Small intestine (tissue), 7 donors: Measurements from ENCODE around the gene HSPA12A. TPM values are rescaled to one million over a fixed set of nuclear protein-coding genes. Genes with fewer than 3 reads are reported as not detected.

ENCODE experiments used
- DNase-seq, 2 donors: peaks; one replicate each; pipeline versions ENCODE4 v3.0.0 to v3.0.0-alpha.2; 2013
- FAIRE-seq: peaks from 2 replicates; lab custom pipeline; 2012; peaks lifted over from hg19 to GRCh38; lab: Jason Lieb, UNC
- H3K27ac ChIP-seq, 3 donors: one replicate each; pipeline ENCODE4 v1.5.1; 2013; ENCODE audit warnings: low read length in 2 of 3, mild to moderate bottlenecking in 2 of 3, control low read depth in 1 of 3, inconsistent platforms in 1 of 3, low read depth in 1 of 3, moderate library complexity in 1 of 3
- H3K27me3 ChIP-seq, 3 donors: one replicate each; pipeline ENCODE4 v1.6.1; 2013; ENCODE audit warnings: low read length in 3 of 3, inconsistent platforms in 1 of 3; ENCODE audit not compliant: control insufficient read depth in 3 of 3, insufficient read depth in 3 of 3
- H3K36me3 ChIP-seq, 3 donors: one replicate each; pipeline ENCODE4 v1.6.1; 2013; ENCODE audit warnings: low read length in 3 of 3, inconsistent platforms in 1 of 3, low read depth in 1 of 3, mild to moderate bottlenecking in 1 of 3, moderate library complexity in 1 of 3; ENCODE audit not compliant: control insufficient read depth in 3 of 3, insufficient read depth in 2 of 3
- H3K4me1 ChIP-seq, 3 donors: one replicate each; pipeline ENCODE4 v1.6.1; 2013; ENCODE audit warnings: low read length in 2 of 3, inconsistent platforms in 1 of 3, low read depth in 1 of 3, mild to moderate bottlenecking in 1 of 3, moderate library complexity in 1 of 3; ENCODE audit not compliant: control insufficient read depth in 3 of 3, insufficient read depth in 2 of 3
- H3K4me3 ChIP-seq, 3 donors: one replicate each; pipeline ENCODE4 v1.5.1; 2013; ENCODE audit warnings: low read length in 3 of 3, control low read depth in 1 of 3, inconsistent platforms in 1 of 3, low read depth in 1 of 3, mild to moderate bottlenecking in 1 of 3, moderate library complexity in 1 of 3
- H3K9me3 ChIP-seq, 2 donors: one replicate each; pipeline ENCODE4 v1.6.1; 2013; ENCODE audit warnings: low read depth in 1 of 2, low read length in 1 of 2; ENCODE audit not compliant: control insufficient read depth in 2 of 2, insufficient read depth in 1 of 2
- WGBS, 3 donors: extraction: QIAGEN DNeasy Blood & Tissue Kit; methylation state at CpG; one replicate each; pipeline ENCODE4 v1.1.7; 2013; 5-methylcytosine and 5-hydroxymethylcytosine counted together
- polyA plus RNA-seq, 4 donors: library from polyadenylated mRNA; stranded (reverse) in 3 of 4; unstranded in 1 of 4; fragments of 200-250 nt in 3 of 4; fragments of 120-200 nt in 1 of 4; gene quantifications; one replicate each; pipeline versions ENCODE4 v1.2.1 to v1.2.3, GENCODE V29; 2013
- donor health status: healthy with polysubstance abuse.
- donor health status: control.
- donor health status: control.
- donor health status: Bipolar disorder and iron deficiency.
- donor health status: healthy.

Gene HSPA12A
- polyA plus RNA-seq, 4 donors: 0.54 to 8.8 (median 2.2) TPM

DNA sequence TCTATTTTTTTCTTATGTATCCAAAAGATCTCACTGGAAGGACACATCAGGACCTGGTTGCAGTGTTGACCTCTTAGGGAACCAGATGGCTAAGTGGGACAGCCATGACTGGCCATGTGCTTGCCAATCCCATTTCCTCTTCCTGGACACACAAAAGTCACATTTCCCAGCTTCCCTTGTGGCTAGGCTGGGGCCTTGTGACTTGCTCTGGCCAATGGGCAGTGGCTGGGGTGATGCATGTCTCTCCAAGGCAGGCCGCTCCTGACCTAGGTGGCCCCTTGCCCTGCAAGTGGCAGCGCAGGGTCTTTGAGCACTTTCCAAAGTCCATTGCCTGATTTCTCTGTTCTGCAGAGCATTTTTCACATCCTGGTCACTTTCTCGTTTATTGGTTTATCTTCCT is 41.7 kb upstream of the HSPA12A start:
- 82 to 91% (median 83%) methylated on average over 3 of the region's 3 CpGs for WGBS, 3 donors
- H3K27ac ChIP-seq: no peak overlapping the region
- H3K9me3 ChIP-seq: no peaks in the 10 kb centered on the region
- no peak overlapping the region for H3K4me3 ChIP-seq
- DNase-seq: no peak
- H3K36me3 ChIP-seq: no peaks in the 10 kb centered on the region
- H3K4me1 ChIP-seq: peaks cover 0 to 4% (median 0%) of the 10 kb centered on the region in 3 donors
- FAIRE-seq: no peak
- peaks cover 0 to 7% (median 0%) of the 10 kb centered on the region in 3 donors for H3K27me3 ChIP-seq

DNA sequence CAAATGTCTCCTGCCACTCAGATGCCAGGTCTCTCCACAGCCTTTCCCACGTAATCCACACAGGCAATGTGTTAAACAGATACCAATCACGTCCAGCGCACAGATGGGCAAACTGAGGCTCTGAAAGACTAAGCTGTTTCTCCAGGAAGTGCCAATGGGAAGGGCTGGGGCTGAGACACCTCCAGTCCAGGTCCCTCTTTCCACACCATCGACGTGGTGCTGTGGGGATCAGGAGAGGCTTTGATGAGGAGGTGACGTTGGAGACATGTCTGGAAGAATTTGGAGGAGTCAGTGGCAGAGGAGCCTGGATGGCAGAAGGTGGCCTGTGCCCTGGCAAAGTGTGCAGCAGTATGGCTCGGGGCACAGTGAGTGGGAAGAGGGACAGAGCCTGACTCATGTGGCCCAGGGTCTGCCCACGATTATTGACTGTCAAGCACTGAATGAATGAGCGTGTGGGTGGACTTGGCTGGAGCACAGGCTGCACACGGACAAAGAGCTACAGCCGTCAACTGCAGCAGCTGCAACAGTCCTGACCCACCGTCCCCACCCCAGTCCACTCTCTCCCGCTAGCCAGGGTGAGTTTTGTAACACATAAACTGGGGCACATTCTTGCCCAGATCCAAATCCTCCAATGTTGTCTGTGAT is 40.8 kb upstream of the HSPA12A start:
- Histone ChIP-seq H3K27me3 (peaks cover 0 to 7% (median 0%) of the 10 kb centered on the region in 3 donors), H3K4me3 (no peak overlapping the region), H3K27ac (no peak overlapping the region), H3K9me3 (no peaks in the 10 kb centered on the region), H3K36me3 (no peaks in the 10 kb centered on the region), H3K4me1 (peaks cover 0 to 4% (median 0%) of the 10 kb centered on the region in 3 donors)
- WGBS, 3 donors: 69 to 70% (median 70%) methylated on average over 13 of the region's 13 CpGs
- FAIRE-seq: no peak
- DNase-seq: no peak

DNA sequence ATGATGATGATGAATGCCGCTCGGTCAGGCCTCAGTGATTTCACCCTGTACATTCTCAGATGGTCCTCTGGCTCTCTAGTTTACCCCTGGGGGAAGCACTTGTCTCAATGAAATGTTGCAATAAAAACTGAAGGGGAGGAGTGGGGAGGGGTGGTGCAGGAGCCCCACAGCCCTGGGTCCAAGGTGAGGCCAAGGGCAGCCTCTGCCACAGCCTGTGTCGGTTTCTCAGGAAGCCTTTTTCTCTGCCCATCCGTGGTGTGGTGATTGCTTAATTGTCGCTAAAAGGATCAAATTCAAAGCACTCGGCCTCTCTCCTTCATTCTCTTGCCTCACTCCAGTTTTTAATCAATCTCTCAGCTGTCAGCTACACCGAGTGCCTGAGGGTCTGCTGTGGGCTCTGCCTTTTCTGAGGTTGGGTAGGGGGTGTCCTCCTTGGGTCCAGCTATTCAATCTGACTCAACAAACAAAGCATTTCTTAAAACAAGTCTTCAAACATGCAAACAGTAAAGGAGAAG is 39.1 kb upstream of the HSPA12A start:
- H3K4me1 ChIP-seq: no peaks in the 10 kb centered on the region
- DNase-seq: no peak
- no peaks in the 10 kb centered on the region for H3K9me3 ChIP-seq
- no peak for FAIRE-seq
- H3K4me3 ChIP-seq: no peak overlapping the region
- no peak overlapping the region for H3K27ac ChIP-seq
- H3K27me3 ChIP-seq: peaks cover 0 to 8% (median 0%) of the 10 kb centered on the region in 3 donors
- 85% methylated on average over 7 of the region's 7 CpGs for WGBS, 3 donors
- no peaks in the 10 kb centered on the region for H3K36me3 ChIP-seq

DNA sequence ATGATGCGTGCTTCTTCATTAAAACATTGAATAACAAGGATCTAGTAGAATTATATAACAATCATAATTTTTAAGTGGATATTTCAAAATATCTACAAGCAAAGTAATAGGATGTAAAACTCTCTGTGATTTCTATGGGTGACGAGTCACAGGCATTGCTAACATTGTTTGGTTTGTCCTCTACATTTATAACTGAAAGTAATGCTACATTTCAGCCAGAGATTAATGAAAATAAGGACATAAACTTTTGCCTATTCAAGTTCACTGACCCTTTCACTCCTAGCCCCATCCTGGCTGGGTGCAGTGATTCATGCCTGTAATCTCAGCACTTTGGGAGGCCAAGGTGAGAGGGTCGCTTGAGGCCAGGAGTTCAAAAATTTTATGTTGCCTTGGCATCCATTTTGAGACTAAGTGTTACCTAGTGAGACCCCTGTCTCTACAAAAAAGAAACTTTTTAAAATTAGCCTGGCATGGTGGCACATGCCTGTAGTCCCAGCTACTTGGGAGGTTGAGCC is 38.4 kb upstream of the HSPA12A start:
- Histone ChIP-seq H3K36me3 (no peaks in the 10 kb centered on the region), H3K4me1 (no peaks in the 10 kb centered on the region), H3K27me3 (peaks cover 0 to 8% (median 0%) of the 10 kb centered on the region in 3 donors), H3K4me3 (no peak overlapping the region), H3K27ac (no peak overlapping the region), H3K9me3 (no peaks in the 10 kb centered on the region)
- DNase-seq: no peak
- WGBS, 3 donors: 86 to 92% (median 92%) methylated on average over 3 of the region's 3 CpGs
- FAIRE-seq: no peak

DNA sequence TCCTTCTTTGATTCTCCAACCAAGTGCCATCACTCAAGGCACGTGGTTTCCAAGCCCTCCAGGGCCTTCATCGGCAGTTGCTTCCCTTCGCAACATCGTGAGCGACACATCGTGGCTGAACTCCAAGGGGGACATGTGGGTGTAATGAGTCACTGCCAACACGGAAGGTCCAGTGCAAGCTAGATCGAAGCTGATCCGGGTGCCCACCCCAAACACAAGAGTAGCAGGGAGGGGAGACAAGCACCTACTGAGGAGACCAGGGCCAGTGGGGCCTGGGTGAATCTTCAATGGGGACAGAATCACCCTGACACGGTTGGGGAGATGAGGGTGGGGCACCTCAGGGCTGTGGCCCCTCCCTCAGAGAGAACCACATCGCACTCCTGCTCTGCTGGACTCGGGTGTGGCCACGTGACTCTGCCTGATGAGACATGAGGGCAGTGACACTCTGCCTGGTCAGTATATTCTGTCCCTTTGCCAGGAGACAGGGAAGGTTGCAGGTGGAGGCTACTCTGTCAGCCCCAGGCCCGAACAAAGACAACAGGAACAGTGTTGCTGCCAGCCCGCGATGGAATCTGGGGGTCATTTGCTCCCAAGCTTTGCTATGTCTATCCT is 36.8 kb upstream of the HSPA12A start:
- no peaks in the 10 kb centered on the region for H3K9me3 ChIP-seq
- H3K27me3 ChIP-seq: peaks cover 0 to 6% (median 0%) of the 10 kb centered on the region in 3 donors
- WGBS, 3 donors: 71 to 81% (median 78%) methylated on average over 16 of the region's 16 CpGs
- H3K4me3 ChIP-seq: no peak overlapping the region
- no peak overlapping the region for H3K27ac ChIP-seq
- no peak for DNase-seq
- no peak for FAIRE-seq
- no peaks in the 10 kb centered on the region for H3K4me1 ChIP-seq
- H3K36me3 ChIP-seq: no peaks in the 10 kb centered on the region

DNA sequence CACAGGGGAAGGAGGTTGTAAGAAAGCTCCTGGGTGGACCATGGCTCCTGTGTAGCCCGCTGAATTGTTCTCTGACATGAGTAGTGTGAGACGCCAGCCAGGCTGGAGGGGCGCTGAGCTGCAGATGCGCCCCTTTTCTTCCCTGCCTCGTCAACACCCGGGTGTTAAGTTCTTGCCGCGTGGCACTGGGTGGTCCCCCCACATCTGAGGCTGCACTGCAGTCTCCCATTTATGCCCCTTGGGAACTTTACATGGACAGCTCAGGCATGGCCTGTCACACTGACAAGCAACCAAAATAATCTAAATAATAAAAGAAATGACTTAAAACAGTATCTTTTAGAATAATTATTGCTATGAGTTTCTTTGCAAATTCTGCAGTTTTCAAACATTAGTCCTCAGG is 34.6 kb upstream of the HSPA12A start:
- 60 to 85% (median 71%) methylated on average over 8 of the region's 8 CpGs for WGBS, 3 donors
- peaks cover 0 to 4% (median 0%) of the 10 kb centered on the region in 3 donors for H3K27me3 ChIP-seq
- no peak overlapping the region for H3K4me3 ChIP-seq
- no peak overlapping the region for H3K27ac ChIP-seq
- no peaks in the 10 kb centered on the region for H3K4me1 ChIP-seq
- H3K36me3 ChIP-seq: no peaks in the 10 kb centered on the region
- DNase-seq (no peak), FAIRE-seq (no peak)
- no peaks in the 10 kb centered on the region for H3K9me3 ChIP-seq

DNA sequence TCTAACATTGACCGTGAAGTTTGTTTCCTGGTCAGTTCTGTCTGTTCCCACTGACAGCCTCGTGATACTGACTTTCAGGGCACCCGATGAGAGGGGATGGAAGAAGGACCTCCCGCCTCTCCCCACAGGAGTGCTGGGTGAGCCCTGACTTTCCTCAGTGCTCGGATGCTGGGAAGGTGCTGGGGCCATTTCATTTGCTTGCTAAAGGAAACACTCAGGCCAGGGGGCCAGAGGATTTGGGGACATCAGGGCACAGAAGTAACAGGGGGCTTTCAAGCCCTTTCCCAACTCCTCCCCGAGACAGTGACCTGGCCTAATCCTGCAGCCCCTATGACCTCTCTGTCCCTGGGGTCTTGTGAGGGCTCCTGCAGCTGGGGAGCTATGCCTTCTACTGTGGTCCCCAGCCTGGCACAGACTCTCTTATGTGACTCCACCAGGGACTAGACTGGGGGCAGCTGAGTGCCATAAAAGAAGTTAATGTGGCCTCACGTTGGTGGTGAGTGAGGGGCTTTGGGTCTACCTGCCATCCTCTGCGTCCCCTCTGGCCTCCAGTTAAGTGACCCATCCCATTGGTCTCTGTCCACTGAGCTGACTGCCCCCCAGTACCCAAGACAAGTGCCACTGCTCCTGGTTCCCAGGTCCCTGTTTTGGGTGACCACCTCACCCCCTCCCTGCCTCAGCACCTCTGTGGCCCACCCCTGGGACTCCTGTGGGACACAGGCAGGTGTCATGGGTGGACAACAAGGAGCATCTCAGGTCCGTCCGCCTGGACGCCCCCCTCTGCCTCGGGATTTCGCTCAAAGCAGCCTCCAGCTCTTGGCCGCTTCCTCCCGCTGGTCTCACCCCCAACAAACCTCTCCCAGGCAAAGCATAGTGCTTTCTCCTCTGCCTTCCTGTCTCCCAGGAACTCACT is 33.4 kb upstream of the HSPA12A start:
- DNase-seq (no peak), FAIRE-seq (no peak)
- 71 to 80% (median 77%) methylated on average over 15 of the region's 15 CpGs for WGBS, 3 donors
- Histone ChIP-seq H3K27ac (no peak overlapping the region), H3K4me3 (no peak overlapping the region), H3K9me3 (no peaks in the 10 kb centered on the region), H3K36me3 (no peaks in the 10 kb centered on the region), H3K27me3 (peaks cover 0 to 4% (median 0%) of the 10 kb centered on the region in 3 donors), H3K4me1 (no peaks in the 10 kb centered on the region)

DNA sequence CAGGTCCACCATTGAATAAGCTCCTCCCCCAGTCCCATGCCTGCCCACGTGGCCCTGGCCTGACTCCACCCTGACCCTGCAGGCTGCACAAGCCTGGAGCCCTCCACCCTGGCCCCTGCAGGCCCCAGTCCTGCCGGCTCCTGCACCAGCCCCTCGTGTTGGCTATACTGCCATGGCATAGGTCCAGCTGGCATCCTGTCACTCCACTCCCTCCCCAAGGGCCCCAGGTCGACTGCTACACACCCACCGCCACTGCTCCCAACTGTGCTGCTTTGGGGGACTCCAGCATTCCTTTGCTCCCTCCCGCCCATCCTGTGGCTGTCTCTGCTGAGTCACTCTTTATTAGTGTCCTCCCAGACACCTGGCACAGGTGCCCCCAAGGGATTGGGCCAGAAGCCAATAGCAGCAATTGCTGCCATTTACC is 32.4 kb upstream of the HSPA12A start:
- FAIRE-seq: no peak
- no peaks in the 10 kb centered on the region for H3K9me3 ChIP-seq
- 12 to 40% (median 18%) methylated on average over 6 of the region's 6 CpGs for WGBS, 3 donors

More for the DNA sequence above, 32.4 kb upstream of the HSPA12A start:
- DNase-seq: peak in 1 of 2 donors; percentile 23
- H3K4me1 ChIP-seq: no peaks in the 10 kb centered on the region
- no peak overlapping the region for H3K4me3 ChIP-seq
- no peaks in the 10 kb centered on the region for H3K36me3 ChIP-seq
- H3K27me3 ChIP-seq: peaks cover 0 to 4% (median 0%) of the 10 kb centered on the region in 3 donors
- no peak overlapping the region for H3K27ac ChIP-seq
